ENCODE measurements around the gene PARP16.

PARP16 gene

DNA sequence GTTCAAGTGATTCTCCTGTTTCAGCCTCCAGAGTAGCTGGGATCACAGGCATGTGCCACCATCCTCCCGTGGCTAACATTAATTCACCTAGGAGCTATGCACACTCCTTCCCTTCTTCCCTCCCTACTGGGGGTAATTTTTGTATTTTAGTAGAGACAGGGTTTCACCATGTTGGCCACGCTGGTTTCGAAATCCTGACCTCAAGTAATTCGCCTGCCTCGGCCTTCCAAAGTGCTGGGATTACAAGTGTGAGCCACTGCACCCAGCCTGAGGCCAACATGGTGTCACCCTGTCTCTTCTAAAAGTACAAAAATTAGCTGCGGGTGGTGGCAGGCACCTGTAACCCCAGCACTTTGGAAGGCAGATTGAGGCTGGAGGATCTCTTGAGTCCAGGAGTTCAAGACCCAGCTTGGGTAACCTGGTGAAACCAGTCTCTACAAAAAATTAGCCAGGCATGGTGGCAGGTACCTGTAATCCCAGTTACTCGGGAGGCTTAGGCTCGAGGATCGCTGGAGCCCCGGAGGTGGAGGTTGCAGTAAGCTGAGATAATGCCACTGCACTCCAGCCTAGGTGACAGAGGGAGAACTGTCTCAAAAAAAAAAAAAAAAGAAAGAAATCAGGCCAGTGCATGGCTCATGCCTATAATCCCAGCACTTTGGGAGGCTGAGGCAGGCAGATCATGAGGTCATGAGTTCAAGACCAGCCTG is 23.9 kb upstream of the PARP16 start:
- no peak for DNase-seq

- DNase-seq, result no peak
Measured at GRCh38 chr15:65309882-65310418, 23.3 kb upstream of the PARP16 start.

DNA sequence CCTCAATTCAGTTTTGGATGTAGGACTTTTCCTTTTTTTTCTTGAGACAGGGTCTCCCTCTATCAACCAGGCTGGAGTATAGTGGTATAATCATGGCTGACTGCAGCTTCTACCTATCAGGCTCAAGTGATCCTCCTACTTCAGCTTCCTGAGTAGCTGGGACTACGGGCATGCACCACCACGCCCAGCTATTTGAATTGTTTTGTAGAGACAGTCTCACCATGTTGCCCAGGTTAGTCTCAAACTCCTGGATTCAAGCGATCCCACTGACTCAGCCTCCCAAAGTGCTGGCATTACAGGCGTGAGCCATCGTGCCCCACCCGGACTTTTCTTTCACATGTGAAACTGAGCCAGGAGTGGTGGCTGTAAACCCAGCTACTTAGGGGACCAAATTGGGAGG is 21.3 kb upstream of the PARP16 start:
- DNase-seq, result no peak

- DNase-seq, result no peak
Measured at GRCh38 chr15:65306551-65306950, 19.9 kb upstream of the PARP16 start.

DNA sequence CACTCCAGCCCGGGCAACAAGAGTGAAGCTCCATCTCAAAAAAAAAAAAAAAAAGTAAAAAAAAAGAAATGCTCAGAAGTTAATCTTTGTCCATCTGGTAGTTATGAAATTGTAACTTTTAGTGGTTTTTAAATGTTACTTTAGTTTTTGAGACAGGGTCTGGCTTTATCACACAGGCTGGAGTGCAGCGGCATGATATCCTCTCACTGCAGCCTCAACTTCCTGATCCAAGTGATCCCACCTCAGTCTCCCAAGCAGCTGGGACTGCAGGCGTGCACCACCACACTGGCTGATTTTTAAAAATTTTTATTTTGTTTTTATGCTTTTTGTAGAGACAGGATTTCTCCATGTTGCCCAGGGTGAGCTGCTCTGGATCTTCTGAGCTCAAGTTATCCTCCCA is 19.1 kb upstream of the PARP16 start:
- DNase-seq, result no peak

DNA sequence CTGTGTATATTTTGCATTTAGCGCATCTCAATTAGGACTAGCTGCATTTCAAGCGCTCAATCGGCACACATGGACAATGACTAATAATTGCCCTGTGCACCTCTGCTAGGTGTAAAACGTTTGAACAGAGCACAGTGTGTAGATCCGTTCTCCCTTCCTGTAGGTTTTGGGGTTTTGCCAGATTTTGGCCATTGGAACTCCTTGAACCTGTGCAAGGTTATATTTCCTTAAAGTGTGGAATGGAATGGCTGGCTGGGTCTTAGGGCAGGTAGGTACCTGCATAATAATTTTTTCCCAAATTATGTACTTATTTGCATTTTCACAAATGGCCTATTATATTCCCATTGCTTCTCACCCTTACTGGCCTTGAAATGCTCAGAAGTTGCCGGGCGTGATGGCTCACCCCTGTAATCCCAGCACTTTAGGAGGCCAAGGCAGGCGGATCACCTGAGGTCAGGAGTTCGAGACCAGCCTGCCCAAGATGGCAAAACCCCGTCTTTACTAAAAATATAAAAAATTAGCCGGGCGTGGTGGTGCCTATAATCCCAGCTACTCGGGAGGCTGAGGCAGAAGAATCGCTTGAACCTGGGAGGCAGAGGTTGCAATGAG is 18.6 kb upstream of the PARP16 start:
- no peak for DNase-seq

DNA sequence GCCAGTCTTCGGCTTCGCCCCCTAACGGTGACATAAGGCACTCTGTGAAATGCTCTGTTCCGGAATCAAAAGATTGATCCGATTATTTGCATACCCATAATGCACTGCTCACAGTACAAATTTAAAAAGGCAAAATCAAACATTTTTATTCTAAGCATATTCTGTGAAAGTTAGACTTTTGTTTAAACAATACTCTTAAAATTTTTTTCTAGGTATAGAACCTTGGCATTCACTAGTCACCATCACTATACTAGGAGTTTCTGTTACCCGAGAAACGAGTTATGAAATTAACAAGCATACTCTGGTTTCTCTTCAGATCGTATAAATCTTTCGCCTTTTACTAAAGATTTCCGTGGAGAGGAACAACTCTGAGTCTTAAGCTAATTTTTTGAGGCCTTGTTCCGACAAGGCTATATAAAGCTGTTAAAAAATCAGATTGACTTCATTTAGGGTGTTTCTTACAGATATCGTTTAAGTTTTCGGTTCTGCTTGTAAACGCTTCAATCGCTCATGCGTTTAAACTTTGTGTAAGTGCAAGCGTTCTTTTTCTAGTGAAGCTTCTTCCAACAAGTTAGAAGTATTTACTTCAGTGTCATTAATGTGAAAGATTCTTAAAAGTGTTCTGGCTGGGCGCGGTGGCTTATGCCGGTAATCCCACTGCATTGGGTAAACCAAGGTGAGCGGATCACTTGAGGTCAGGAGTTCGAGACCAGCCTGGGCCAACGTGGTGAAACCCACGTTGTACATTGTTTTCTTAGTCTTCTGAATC is 17.9 kb upstream of the PARP16 start, which contains the start of gene RNU5B-1:
RNU5B-1 (plus strand) TSS at position 297 of the 769 bp plus-strand sequence.
- peak; percentile 88 for DNase-seq

DNA sequence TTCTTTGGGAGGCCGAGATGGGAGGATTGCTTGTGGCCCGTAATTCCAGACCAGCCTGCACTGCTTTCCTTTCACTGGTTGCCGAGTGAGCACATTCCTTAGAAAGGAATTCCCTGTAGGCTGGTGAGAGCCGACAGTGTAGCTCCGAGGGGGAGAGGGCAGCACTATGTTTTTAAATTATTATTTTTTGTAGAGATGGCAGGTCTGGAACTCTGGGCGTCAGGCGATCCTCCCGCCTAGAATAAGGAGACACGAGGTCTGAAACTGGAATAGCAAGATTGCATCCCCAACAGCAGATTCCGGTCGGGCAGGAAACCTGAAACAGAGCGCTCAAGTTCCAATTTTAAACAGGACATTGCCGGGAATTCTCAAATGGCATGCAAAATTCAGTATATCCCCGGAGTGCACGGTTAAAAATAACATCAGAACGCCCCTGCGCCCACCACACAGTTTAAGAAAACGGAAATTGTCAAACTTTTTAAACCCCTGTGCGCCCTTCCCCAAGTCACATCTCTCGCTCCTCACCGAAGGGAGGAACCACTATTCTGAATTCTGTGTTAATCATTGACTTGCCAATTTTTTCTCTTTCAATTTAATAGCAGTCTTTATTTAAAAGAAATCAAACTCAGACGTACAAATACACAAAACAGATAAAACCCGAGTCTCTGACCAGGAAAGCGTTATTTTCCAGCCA is 17.2 kb upstream of the PARP16 start:
- DNase-seq, result no peak

DNA sequence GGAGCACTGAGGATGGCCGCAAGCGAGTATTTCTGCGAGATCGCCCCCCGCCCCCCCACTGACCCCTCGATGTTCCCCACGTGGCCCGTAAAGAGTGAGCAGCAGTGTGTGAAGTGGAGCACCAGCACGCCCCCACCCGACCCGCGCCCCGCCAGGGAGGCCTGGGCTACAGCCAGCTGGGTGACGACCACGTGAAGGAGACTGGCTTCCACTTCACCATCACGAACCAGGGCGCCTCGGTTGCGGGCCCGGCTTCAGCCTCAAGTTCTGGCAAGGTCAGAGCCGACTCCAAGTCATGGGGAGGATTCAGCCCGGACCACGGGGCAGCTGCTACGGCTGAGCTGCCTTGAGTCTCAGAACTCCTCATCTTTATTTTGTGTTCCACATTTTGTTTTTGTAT is 15.4 kb upstream of the PARP16 start:
- no peak for DNase-seq

DNA sequence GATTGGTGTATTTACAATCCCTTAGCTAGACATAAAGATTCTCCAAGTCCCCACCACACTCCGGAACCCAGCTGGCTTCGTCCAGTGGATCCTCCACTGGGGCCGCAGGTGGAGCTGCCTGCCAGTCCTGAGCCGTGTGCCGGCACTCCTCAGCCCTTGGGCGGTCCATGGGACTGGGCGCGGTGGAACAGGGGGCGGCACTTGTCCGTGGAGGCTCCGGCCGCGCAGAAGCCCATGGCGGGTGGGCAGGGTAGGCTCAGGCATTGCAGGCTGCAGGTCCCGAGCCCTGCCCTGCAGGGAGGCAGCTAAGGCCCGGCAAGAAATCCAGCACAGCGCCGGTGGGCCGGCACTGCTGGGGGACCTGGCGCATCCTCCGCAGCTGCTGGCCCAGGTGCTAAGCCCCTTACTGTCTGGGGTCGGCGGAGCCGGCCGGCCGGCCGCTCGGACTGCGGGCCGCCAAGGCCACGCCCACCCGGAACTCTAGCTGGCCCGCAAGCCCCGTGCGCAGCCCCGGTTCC is 14.3 kb upstream of the PARP16 start:
- DNase-seq, result no peak

DNA sequence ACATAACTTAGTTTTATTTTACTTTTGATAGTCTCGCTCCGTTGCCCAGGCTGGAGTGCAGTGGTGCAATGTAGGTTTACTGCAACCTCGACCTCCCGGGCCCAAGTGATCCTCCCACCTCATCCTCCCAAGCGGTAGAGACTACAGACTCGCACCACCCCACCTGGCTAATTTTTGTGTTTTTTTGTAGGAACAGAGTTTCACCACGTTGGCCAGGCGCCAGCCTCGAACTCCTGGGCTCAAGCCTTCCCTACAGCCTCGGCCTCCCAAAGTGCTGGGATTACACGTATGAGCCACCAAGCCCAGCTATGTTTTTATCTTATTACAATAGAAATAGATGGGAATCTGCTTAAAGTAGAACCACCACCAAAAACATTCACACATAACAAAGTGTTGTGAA is 12.0 kb upstream of the PARP16 start:
- no peak for DNase-seq

- DNase-seq, result no peak
Measured at GRCh38 chr15:65292938-65293518, 6.3 kb upstream of the PARP16 start.

DNA sequence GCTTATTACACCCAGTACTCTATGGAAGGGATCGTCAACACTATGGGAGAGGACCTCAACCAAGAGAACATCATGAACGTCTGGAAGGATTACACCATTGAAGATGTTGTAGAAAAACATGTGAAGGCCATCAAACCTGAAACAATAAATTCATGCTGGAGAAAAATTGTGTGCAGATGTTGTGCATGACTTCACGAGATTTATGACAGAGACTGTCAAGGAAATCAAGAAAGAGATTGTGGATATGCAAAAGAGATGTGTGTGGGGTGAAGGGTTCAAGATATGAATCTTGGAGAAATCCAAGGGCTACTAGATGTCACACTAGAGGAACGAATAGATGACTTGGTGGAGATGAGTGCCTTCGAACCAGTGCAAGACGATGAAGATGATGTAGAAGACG is 3.5 kb upstream of the PARP16 start:
- DNase-seq, result no peak

- DNase-seq, result no peak
Measured at GRCh38 chr15:65289261-65289854, 2.7 kb upstream of the PARP16 start.

DNA sequence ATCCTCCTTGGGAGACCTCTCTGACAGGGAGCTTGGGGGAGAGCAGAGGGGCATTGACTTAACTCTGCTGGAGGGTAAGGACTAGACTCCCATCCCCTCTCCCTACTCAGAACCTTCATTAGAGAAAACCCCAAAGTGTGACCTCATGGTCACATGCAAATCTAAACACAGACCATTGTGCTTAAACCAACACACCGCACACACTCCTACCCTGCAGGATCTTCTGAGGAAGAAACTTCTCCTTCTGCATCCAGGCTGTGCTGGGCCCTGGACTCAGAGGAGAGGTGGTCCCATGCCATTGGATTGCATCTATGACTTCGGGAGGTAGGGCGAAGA is 805 bp upstream of the PARP16 start:
- no peak for DNase-seq

- DNase-seq, result no peak
Measured at GRCh38 chr15:65286069-65286703, 497 bp downstream of the PARP16 start.

- no peak for DNase-seq
Measured at GRCh38 chr15:65285291-65286068, 1.2 kb downstream of the PARP16 start.

GRCh38 chr15:65278480-65278879 is 8.2 kb downstream of the PARP16 start:
- DNase-seq, result no peak

GRCh38 chr15:65277015-65277414 is 9.7 kb downstream of the PARP16 start:
- DNase-seq, result no peak

- DNase-seq, result no peak
Measured at GRCh38 chr15:65275728-65276126, 11.0 kb downstream of the PARP16 start.
